Retina (tissue), 1 donor: ENCODE data around the gene APOBEC3A.
"Not testable (repeated sequence)": the region's sequence is repeated elsewhere in the genome, so short reads cannot be mapped to it uniquely, and the experiment has no call there.

Experiments used
- DNase-seq: peaks from one replicate; pipeline ENCODE4 v3.0.0-alpha.2; 2016

APOBEC3A gene

GRCh38 chr22:38943882-38944281, 13.5 kb upstream of the APOBEC3A start:
- no peak for DNase-seq

GRCh38 chr22:38944653-38945052, 12.8 kb upstream of the APOBEC3A start:
- DNase-seq = no peak

- not testable (repeated sequence) for DNase-seq
Observed at GRCh38 chr22:38945706-38946338, 11.6 kb upstream of the APOBEC3A start.

- no peak for DNase-seq
Observed at GRCh38 chr22:38946771-38947170, 10.6 kb upstream of the APOBEC3A start.

DNA sequence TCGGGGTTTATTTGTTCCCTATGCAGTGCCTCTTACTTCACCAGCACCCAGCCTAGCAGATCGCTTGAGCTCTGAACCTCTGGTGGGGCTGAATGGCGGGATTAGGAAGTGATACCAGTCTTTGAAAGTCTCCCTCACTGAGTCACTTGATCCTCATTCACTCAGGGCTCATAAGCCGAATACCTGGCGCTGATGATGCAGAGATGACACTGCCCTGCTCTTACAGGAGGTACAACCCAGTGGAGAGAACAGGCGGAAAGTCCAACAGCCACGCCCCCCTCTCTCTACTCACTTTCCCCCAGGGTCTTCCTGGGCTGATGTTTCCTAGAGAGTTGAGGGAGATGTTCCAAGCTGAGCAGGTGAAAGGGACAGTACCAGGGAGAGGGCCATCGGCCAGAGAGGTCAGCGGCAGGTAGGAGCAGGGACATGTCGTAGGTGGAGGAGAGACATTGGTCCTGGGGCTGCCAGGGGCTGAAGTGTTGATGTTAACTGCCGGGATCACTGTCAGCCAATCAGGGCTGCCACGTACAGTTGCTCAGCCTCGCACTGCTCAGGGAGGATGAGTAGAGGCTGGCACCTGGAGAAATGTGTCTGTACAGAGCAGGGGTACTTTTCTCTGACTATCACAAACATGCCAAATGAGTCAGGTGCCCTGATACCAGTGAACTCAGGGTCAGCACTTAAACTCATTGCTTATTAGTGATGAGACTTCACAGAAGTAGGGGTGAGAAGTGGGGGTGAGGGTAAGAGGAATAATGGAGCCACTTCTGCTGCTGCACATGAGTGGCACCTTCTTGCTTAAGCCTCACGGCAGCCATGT, 9.9 kb upstream of the APOBEC3A start:
- no peak for DNase-seq

- DNase-seq = no peak
Observed at GRCh38 chr22:38948181-38948940, 9.0 kb upstream of the APOBEC3A start.

DNA sequence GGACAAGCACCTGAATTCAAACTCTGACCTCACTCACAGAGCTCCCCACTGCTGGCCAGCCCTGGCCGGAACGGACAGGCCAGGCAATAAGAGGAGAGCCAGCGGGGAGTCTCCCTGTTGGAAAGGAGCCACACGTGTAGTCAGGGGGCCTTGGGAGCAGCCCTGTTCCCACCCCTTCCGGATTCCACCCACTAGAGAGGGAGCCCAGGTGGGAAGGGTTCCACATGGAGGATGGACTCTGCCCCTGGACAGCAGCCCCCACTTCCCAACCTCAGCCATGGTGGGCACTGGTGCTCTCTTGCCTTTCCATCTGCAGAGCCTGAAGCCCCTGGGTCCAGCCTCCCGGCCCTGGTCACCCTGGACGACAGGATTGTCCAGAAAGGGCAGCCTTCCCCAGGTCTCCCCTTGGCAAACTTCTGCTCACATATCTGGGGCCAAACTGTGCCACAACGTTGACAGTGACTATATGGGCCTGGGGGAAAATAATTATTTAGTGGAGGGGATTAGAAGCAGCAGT, 7.5 kb upstream of the APOBEC3A start:
- no peak for DNase-seq

GRCh38 chr22:38950527-38951295, 6.7 kb upstream of the APOBEC3A start:
- no peak for DNase-seq

DNA sequence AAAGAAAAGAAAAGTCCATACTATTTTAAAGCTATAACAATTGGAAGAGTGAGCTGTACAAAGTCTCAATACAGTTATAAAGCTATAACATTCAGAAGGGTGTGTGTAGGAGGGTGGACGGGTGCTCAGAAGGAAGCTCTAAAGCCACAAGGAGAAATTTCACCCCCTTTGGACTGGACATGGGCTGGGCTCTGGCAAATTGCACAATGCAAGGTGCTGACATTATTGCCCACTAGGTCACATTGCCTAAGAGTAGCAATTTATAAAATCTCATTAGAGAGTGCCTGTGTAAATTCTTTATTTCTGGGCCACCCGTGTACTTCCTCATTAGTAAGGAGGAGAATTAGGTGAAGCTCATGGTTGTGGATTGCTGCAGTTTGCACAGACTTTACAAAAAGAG, 5.7 kb upstream of the APOBEC3A start:
- no peak for DNase-seq

DNA sequence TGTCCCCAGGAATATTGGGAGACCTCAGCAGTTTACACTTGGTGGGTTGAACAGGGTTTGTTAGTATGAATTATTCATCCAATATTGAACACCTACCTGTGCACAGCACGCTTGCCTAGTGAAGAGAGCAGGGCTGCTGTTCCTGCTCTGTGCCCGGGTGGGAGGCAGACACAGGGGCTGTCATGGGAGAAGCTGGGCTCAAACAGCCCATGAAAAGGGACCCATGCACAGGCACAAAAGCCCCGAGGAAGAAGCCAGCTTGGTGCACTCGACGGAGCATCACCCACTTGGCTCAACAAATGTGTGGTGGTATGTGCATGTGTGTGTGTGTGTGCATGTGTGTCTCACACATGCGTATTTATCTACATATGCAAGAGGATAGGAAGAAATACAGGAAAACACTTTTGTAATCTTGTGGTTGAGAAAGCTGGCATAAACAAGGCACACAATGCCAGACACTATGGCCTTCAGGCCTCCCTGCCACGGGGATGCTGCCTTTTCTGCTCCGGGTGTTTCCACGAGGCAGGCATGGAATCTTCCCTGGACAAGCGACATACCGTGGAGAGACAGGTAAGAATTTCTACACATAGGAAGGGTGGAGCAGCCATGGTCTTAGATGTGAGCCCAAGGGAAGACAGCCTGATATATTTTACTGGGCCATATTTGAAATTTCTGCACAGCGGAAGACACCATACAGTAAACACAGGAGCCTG, 5.0 kb upstream of the APOBEC3A start:
- DNase-seq = no peak

GRCh38 chr22:38953091-38953490, 4.3 kb upstream of the APOBEC3A start:
- no peak for DNase-seq

- DNase-seq = no peak
Observed at GRCh38 chr22:38953577-38954413, 3.6 kb upstream of the APOBEC3A start.

DNA sequence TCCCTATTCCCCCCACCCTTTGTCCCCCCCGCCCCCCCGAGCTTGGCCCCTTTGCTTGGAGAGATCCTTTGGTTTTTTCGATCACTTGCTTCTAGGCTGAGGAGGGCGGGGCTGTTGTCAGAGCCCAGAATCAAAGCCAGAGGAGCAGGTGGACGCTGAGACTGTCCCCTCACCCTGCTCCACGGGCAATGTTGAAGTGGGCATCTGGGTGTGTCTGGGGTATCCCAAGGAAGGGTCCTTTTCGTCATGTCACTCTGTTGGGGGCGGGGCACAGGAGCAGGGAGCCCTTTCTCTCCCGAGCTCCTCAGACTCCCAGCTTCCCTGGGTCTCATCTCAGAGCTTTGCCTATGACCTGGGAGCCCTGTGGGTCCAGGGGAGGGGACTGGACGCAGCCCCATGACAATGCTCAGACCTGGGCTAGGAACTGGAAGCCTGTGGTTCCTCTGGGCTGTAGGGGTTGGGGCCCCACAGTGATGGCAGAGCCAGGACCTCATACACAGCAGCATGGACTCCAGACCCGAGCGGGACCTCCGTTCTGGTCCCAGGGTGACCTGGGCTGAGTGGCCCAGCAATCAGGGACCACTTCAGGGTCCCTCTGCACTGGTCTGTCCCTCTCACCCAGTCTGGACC, 2.9 kb upstream of the APOBEC3A start:
- no peak for DNase-seq

GRCh38 chr22:38955250-38955905, 2.0 kb upstream of the APOBEC3A start:
- no peak for DNase-seq

- no peak for DNase-seq
Observed at GRCh38 chr22:38955926-38956325, 1.5 kb upstream of the APOBEC3A start.

DNA sequence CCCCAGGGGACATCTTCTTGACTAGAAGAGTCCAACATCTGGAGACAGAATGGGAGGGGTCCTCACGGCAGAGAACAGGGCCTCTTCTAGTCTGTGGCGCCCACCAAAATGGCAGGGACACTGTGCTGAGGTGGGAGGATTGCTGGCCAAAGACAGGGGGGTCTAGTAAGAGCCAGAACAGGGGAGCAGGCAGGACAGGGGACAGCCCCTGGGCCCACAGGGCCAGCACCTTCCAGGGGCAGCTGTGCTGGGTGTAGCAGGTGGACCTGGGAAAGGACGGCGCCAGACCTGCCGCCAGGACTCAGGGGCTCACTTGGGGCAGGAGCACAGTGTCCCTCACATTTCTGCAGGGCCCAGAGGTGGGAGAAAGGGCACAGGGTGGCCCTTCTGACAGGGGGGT, 858 bp upstream of the APOBEC3A start:
- DNase-seq = no peak

DNA sequence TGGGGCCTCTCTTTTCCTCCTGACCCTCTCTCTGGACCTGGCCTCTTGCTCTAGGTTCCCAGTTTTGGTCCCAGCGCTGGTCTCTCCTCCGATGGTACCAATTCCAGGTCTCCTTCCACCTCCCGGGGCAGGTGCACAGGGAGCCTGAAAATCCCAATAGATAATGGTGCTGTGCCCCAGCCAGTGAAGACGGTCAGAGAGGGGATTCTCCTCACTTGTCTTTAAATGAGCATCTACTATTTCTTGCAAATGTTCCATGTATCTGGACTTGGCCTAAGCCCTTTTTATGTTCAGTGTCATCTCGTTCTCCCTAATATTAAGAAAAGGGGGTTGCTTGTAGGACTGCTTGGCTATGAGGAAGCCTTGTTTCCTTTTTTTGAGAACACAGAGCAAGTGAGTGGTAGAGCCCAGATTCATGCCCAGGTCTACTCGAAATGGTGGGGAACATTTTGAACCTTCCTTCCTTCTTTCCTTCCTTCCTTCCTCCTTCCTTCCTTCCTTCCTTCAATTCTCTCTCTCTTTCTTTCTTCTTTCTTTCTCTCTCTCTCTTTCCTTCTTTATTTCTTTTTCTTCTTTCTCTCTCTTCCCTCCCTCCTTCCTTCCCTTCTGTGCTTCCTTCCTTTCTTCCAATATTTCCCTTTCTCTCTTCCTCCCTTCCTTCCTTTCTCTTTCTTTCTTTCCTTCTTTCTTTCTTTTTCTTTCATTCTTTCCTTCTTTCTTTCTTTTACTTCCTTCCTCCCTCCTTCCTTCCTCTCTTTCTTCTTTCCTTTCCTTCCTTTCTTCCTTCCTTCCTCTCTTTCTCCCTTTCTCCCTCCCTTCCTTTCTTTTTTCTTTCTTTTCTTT, 620 bp downstream of the APOBEC3A start:
- DNase-seq = no peak

GRCh38 chr22:38958651-38958943, 1.2 kb downstream of the APOBEC3A start:
- not testable (repeated sequence) for DNase-seq

- DNase-seq = no peak
Observed at GRCh38 chr22:38959590-38959989, 2.2 kb downstream of the APOBEC3A start.
